GM12878 (cell line): ENCODE measurements around the gene ANKRD55.

Source experiments
- CHD4 ChIP-seq: fragments of 200-600 bp; sonication (generic); IDR thresholded peaks from 2 replicates; pipeline ENCODE4 v1.6.1; 2016; ENCODE audit warnings: mild to moderate bottlenecking
- CTCF ChIP-seq, 3 experiments: IDR thresholded peaks in 2 of 3; conservative IDR thresholded peaks in 1 of 3; 2 replicates each; pipeline ENCODE4 v1.5.1; 2011; ENCODE audit warnings: low read depth in 3 of 3, low read length in 3 of 3, mild to moderate bottlenecking in 3 of 3, control low read depth in 2 of 3, moderate library complexity in 2 of 3, inconsistent platforms in 1 of 3, mixed read lengths in 1 of 3; ENCODE audit not compliant: control insufficient read depth in 2 of 3, insufficient read depth in 1 of 3; ENCODE audit errors: extremely low read depth in 1 of 3
- FOXK2 ChIP-seq: fragments of 450-650 bp; IDR thresholded peaks from 2 replicates; pipeline ENCODE4 v1.6.1; 2017; ENCODE audit warnings: mild to moderate bottlenecking, moderate library complexity
- KDM1A ChIP-seq: fragments of 200-600 bp; sonication (generic); IDR thresholded peaks from 2 replicates; pipeline ENCODE4 v1.6.1; 2016; ENCODE audit warnings: borderline replicate concordance
- MXI1 ChIP-seq: fragments of 150-350 bp; IDR thresholded peaks from 2 replicates; pipeline ENCODE4 v1.6.1; 2011; ENCODE audit warnings: low read depth, mild to moderate bottlenecking, inconsistent platforms, low read length, improper control_type of control experiment
- PRDM15 ChIP-seq: fragments of 450-650 bp; formaldehyde crosslinking; IDR thresholded peaks from 2 replicates; pipeline ENCODE4 v1.4.0; 2020; ENCODE audit warnings: mild to moderate bottlenecking, moderate library complexity
- RCOR1 ChIP-seq: conservative IDR thresholded peaks from 2 replicates; pipeline ENCODE4 v1.6.1; 2012; ENCODE audit warnings: low read depth, low read length, improper control_type of control experiment
- RFX5 ChIP-seq: IDR thresholded peaks from 2 replicates; pipeline ENCODE4 v1.6.1; 2011; ENCODE audit warnings: low read depth, low read length, improper control_type of control experiment
- SUPT20H ChIP-seq: IDR thresholded peaks from 2 replicates; pipeline ENCODE4 v1.6.1; 2011; ENCODE audit warnings: low read depth, mild to moderate bottlenecking, low read length, moderate library complexity, borderline replicate concordance; ENCODE audit not compliant: control insufficient read depth
- TAF1 ChIP-seq: IDR thresholded peaks from 2 replicates; pipeline ENCODE4 v1.6.1; 2011; ENCODE audit warnings: mild to moderate bottlenecking, low read depth, low read length, borderline replicate concordance
- ZBTB11 ChIP-seq: fragments of 450-650 bp; formaldehyde crosslinking; IDR thresholded peaks from 2 replicates; pipeline ENCODE4 v1.5.0; 2022; ENCODE audit warnings: mild to moderate bottlenecking, missing genetic modification characterization

- TF ChIP-seq CTCF (IDR thresholded peaks at IDR 0.05 in 2 of 3, conservative IDR thresholded peaks at IDR 0.05 in 1 of 3; ENCODE audit: control insufficient read depth in 2 of 3, extremely low read depth in 1 of 3, insufficient read depth in 1 of 3, low read depth in 3 of 3, low read length in 3 of 3) (no peak), RFX5 (no peak), RCOR1 (no peak), PRDM15 (no peak), MXI1 (no peak), ZBTB11 (CRISPR knock-in tag) (no peak), TAF1 (no peak), FOXK2 (no peak), CHD4 (no peak), KDM1A (no peak), SUPT20H (no peak)
These were observed 16.9 kb upstream of the ANKRD55 start for GRCh38 chr5:56250011-56250410.
